H1 (cell line): Measurements from ENCODE around the gene STEAP3. TPM values are rescaled to one million over a fixed set of nuclear protein-coding genes. Genes with fewer than 3 reads are reported as not detected.

ENCODE experiments used
- CTCF ChIA-PET: fragments of 300-600 bp; sonication (Branson Sonifier 250); formaldehyde crosslinking; loops from one replicate; lab custom pipeline; 2021; ENCODE audit not compliant: partially characterized antibody; lab: Charles Lee
- POLR2A ChIA-PET: fragments of 300-600 bp; sonication (Branson Sonifier 250); formaldehyde crosslinking; loops from one replicate; lab custom pipeline; 2021; ENCODE audit warnings: inconsistent platforms; ENCODE audit not compliant: partially characterized antibody; lab: Charles Lee
- DNase-seq, 2 experiments: peaks; one replicate each; pipeline versions ENCODE4 v3.0.0 to v3.0.0-alpha.2; 2010 to 2022; ENCODE audit warnings: low spot score in 2 of 2, low read depth in 1 of 2, mixed read lengths in 1 of 2
- FAIRE-seq: peaks from 2 replicates; lab custom pipeline; 2011; peaks lifted over from hg19 to GRCh38; lab: Jason Lieb, UNC
- H2AFZ ChIP-seq: 2 replicates; pipeline ENCODE4 v1.8.1; 2012; ENCODE audit warnings: low read length, inconsistent platforms
- H2AK5ac ChIP-seq: 2 replicates; pipeline ENCODE4 v1.6.1; 2013; ENCODE audit warnings: low read depth, low read length
- H2BK120ac ChIP-seq: replicated peaks from 2 replicates; pipeline ENCODE3; 2013; ENCODE audit warnings: low read depth, low read length, inconsistent platforms
- H2BK12ac ChIP-seq: 2 replicates; pipeline ENCODE4 v1.6.1; 2013; ENCODE audit warnings: low read depth, low read length
- H2BK15ac ChIP-seq: 2 replicates; pipeline ENCODE4 v1.6.1; 2013; ENCODE audit warnings: low read length
- H2BK20ac ChIP-seq: 2 replicates; pipeline ENCODE4 v1.6.1; 2013; ENCODE audit warnings: low read length
- H2BK5ac ChIP-seq: 2 replicates; pipeline ENCODE4 v1.6.1; 2013; ENCODE audit warnings: low read depth, low read length
- H3K14ac ChIP-seq: 2 replicates; pipeline ENCODE4 v1.6.1; 2013; ENCODE audit warnings: inconsistent platforms; ENCODE audit not compliant: insufficient read length
- H3K18ac ChIP-seq: 2 replicates; pipeline ENCODE4 v1.6.1; 2013; ENCODE audit warnings: low read length; ENCODE audit errors: extremely low read depth
- H3K23ac ChIP-seq: 2 replicates; pipeline ENCODE4 v1.6.1; 2013; ENCODE audit warnings: inconsistent platforms; ENCODE audit not compliant: insufficient read length
- H3K23me2 ChIP-seq: 2 replicates; pipeline ENCODE4 v1.6.1; 2013; ENCODE audit warnings: low read depth, low read length
- H3K27ac ChIP-seq: 2 replicates; pipeline ENCODE4 v1.6.1; 2011; ENCODE audit warnings: low read depth, low read length, inconsistent platforms
- H3K27me3 ChIP-seq, 4 experiments: replicated peaks in 1 of 4; 1 replicate in 1 of 4; 2 replicates in 3 of 4; pipeline versions ENCODE4 v1.6.1 to v1.8.1; 2011 to 2013; ENCODE audit warnings: low read length in 3 of 4, mild to moderate bottlenecking in 3 of 4, inconsistent platforms in 2 of 4, mixed read lengths in 2 of 4, moderate library complexity in 1 of 4; ENCODE audit not compliant: control insufficient read depth in 3 of 4, insufficient read depth in 3 of 4; ENCODE audit errors: extremely low read depth in 1 of 4
- H3K36me3 ChIP-seq, 4 experiments: 2 replicates each; pipeline versions ENCODE4 v1.6.1 to v1.8.1; 2011 to 2013; ENCODE audit warnings: mild to moderate bottlenecking in 4 of 4, low read length in 3 of 4, moderate library complexity in 2 of 4, control low read depth in 1 of 4, inconsistent platforms in 1 of 4; ENCODE audit not compliant: insufficient read depth in 4 of 4, control insufficient read depth in 2 of 4
- H3K4ac ChIP-seq: replicated peaks from 2 replicates; pipeline ENCODE3; 2013; ENCODE audit warnings: low read length, low read depth, mixed read lengths, inconsistent platforms; ENCODE audit not compliant: insufficient read length
- H3K4me1 ChIP-seq, 4 experiments: replicated peaks in 1 of 4; 1 replicate in 1 of 4; 2 replicates in 3 of 4; pipeline versions ENCODE4 v1.6.1 to v1.8.1; 2011 to 2013; ENCODE audit warnings: low read length in 3 of 4, inconsistent platforms in 2 of 4, mixed read lengths in 1 of 4; ENCODE audit not compliant: insufficient read depth in 4 of 4, control insufficient read depth in 3 of 4
- H3K4me2 ChIP-seq, 2 experiments: 2 replicates each; pipeline versions ENCODE4 v1.6.1 to v1.8.1; 2011 to 2013; ENCODE audit warnings: low read depth in 2 of 2, low read length in 2 of 2, control low read depth in 1 of 2, inconsistent platforms in 1 of 2, mild to moderate bottlenecking in 1 of 2; ENCODE audit not compliant: insufficient read depth in 1 of 2
- H3K4me3 ChIP-seq, 4 experiments: fragments of 200-600, 300-600 bp in 1 of 4; sonication (generic), shearing (Covaris generic), sonication (Bioruptor Twin) in 1 of 4; 2 replicates each; pipeline versions ENCODE4 v1.5.1 to v1.8.1; 2011 to 2016; ENCODE audit warnings: low read length in 4 of 4, low read depth in 3 of 4, control low read depth in 2 of 4, inconsistent platforms in 2 of 4, mild to moderate bottlenecking in 2 of 4, mixed read lengths in 1 of 4, moderate library complexity in 1 of 4; ENCODE audit not compliant: insufficient read depth in 2 of 4; ENCODE audit errors: extremely low read depth in 1 of 4
- H3K56ac ChIP-seq: replicated peaks from 2 replicates; pipeline ENCODE3; 2013; ENCODE audit warnings: low read depth, mild to moderate bottlenecking, mixed read lengths, low read length, inconsistent platforms; ENCODE audit not compliant: insufficient read length
- H3K79me1 ChIP-seq: 2 replicates; pipeline ENCODE4 v1.6.1; 2013; ENCODE audit warnings: low read depth, low read length, control low read depth
- H3K79me2 ChIP-seq, 2 experiments: 2 replicates each; pipeline versions ENCODE4 v1.6.1 to v1.8.1; 2012 to 2013; ENCODE audit warnings: low read length in 2 of 2, mild to moderate bottlenecking in 2 of 2, inconsistent platforms in 1 of 2; ENCODE audit not compliant: insufficient read depth in 2 of 2, control insufficient read depth in 1 of 2
- H3K9ac ChIP-seq, 4 experiments: replicated peaks in 1 of 4; 1 replicate in 1 of 4; 2 replicates in 3 of 4; pipeline versions ENCODE4 v1.6.1 to v1.8.1; 2011 to 2013; ENCODE audit warnings: low read depth in 3 of 4, low read length in 3 of 4, control low read depth in 2 of 4, mild to moderate bottlenecking in 2 of 4, moderate library complexity in 2 of 4, inconsistent platforms in 1 of 4; ENCODE audit errors: extremely low read depth in 1 of 4
- H3K9me3 ChIP-seq, 2 experiments: 2 replicates each; pipeline versions ENCODE4 v1.6.1 to v1.8.1; 2012 to 2013; ENCODE audit warnings: mild to moderate bottlenecking in 2 of 2, moderate library complexity in 2 of 2, control low read depth in 1 of 2, inconsistent platforms in 1 of 2, low read depth in 1 of 2, low read length in 1 of 2, mixed read lengths in 1 of 2; ENCODE audit not compliant: insufficient read depth in 2 of 2
- H4K20me1 ChIP-seq, 2 experiments: replicated peaks in 1 of 2; 2 replicates each; pipeline versions ENCODE3 to v1.8.1; 2011 to 2013; ENCODE audit warnings: inconsistent platforms in 2 of 2, low read length in 2 of 2, mild to moderate bottlenecking in 1 of 2; ENCODE audit not compliant: insufficient read depth in 2 of 2, control insufficient read depth in 1 of 2
- H4K5ac ChIP-seq: 2 replicates; pipeline ENCODE4 v1.6.1; 2013; ENCODE audit warnings: low read length, low read depth, mixed read lengths, inconsistent platforms; ENCODE audit not compliant: insufficient read length
- H4K8ac ChIP-seq: 2 replicates; pipeline ENCODE4 v1.8.0; 2013; ENCODE audit warnings: mild to moderate bottlenecking, moderate library complexity, low read length, inconsistent platforms; ENCODE audit not compliant: insufficient read depth; ENCODE audit errors: extremely low read depth
- H4K91ac ChIP-seq: replicated peaks from 2 replicates; pipeline ENCODE3; 2013; ENCODE audit warnings: low read length, mixed read lengths, inconsistent platforms; ENCODE audit not compliant: insufficient read length
- ATF2 ChIP-seq: IDR thresholded peaks from 2 replicates; pipeline ENCODE4 v1.6.1; 2012; ENCODE audit warnings: low read length, inconsistent platforms
- CHD2 ChIP-seq: IDR thresholded peaks from 2 replicates; pipeline ENCODE4 v1.6.1; 2012; ENCODE audit warnings: low read length, improper control_type of control experiment
- EGR1 ChIP-seq: IDR thresholded peaks from 2 replicates; pipeline ENCODE4 v1.6.1; 2011; ENCODE audit warnings: low read depth, low read length, borderline replicate concordance
- HDAC2 ChIP-seq, 2 experiments: fragments of 300-600 bp in 1 of 2; sonication (generic) in 1 of 2; IDR thresholded peaks; 2 replicates each; pipeline ENCODE4 v1.6.1; 2011 to 2012; ENCODE audit warnings: low read depth in 2 of 2, low read length in 2 of 2, mild to moderate bottlenecking in 2 of 2, moderate library complexity in 2 of 2, borderline replicate concordance in 1 of 2, inconsistent platforms in 1 of 2
- KDM4A ChIP-seq: IDR thresholded peaks from one replicate; pipeline ENCODE4 v1.7.1; 2012; ENCODE audit warnings: low read depth, mild to moderate bottlenecking, moderate library complexity, low read length, inconsistent platforms; ENCODE audit not compliant: severe bottlenecking
- MAFK ChIP-seq: IDR thresholded peaks from 2 replicates; pipeline ENCODE4 v1.6.1; 2012; ENCODE audit warnings: low read depth, mild to moderate bottlenecking, improper control_type of control experiment, low read length
- RAD21 ChIP-seq, 2 experiments: IDR thresholded peaks in 1 of 2; conservative IDR thresholded peaks in 1 of 2; 2 replicates each; pipeline ENCODE4 v1.6.1; 2011; ENCODE audit warnings: low read depth in 2 of 2, low read length in 2 of 2, improper control_type of control experiment in 1 of 2, inconsistent platforms in 1 of 2, mild to moderate bottlenecking in 1 of 2, moderate library complexity in 1 of 2
- TEAD4 ChIP-seq: IDR thresholded peaks from 2 replicates; pipeline ENCODE4 v1.6.1; 2012; ENCODE audit warnings: low read depth, low read length, inconsistent platforms, mixed read lengths
- YY1 ChIP-seq: IDR thresholded peaks from 2 replicates; pipeline ENCODE4 v1.6.1; 2011; ENCODE audit warnings: low read depth, mild to moderate bottlenecking, low read length
- WGBS, 2 experiments: shearing (Covaris generic) in 1 of 2; methylation state at CpG; one replicate each; pipeline versions ENCODE4 v1.1.6 to v1.1.7; 2013 to 2015; ENCODE audit warnings: low lambda C conversion rate in 2 of 2, mixed read lengths in 2 of 2, inconsistent platforms in 1 of 2, low coverage in 1 of 2, missing lambda C conversion rate in 1 of 2; ENCODE audit not compliant: insufficient replicate concordance in 2 of 2, insufficient coverage in 1 of 2, insufficient read length in 1 of 2; ENCODE audit errors: extremely low coverage in 1 of 2, missing lambda C conversion rate in 1 of 2; 5-methylcytosine and 5-hydroxymethylcytosine counted together
- polyA plus RNA-seq, 7 experiments: library from polyadenylated mRNA; depleted of rRNA in 3 of 7; stranded (reverse) in 5 of 7; unstranded in 2 of 7; fragments of >200 nt in 5 of 7; fragments of 200-250 nt in 2 of 7; gene quantifications; 1 replicate in 5 of 7; 2 replicates in 1 of 7; 4 replicates in 1 of 7; pipeline versions ENCODE4 v1.2.1 to v1.2.3, GENCODE V29; 2011 to 2013; ENCODE audit warnings: missing spikeins in 2 of 7, mixed read lengths in 2 of 7
- total RNA-seq: library from RNA; stranded (reverse); fragmentation: NEBNext Ultra II Directional; extraction: Animal tissue kit (Norgen Biotek cat#: 25700); gene quantifications from 2 replicates; pipeline ENCODE4 v1.2.1, GENCODE V29; 2021

The STEAP3 gene
- total and polyA plus RNA-seq, 2 of the 8 experiments (the other 6 are each of a cell fraction or from before 2014, with no cell fraction given): 21.7 to 27.9 TPM

GRCh38 chr2:119195887-119196286 is 27.7 kb upstream of the STEAP3 start:
- CTCF ChIA-PET: interaction anchor here (0.8 to 3.8 kb wide), 8 partner anchors 11 to 322 kb away, joined by 3 to 23 read pairs (median 4); no protein-coding TSS in a partner anchor
- no peak overlapping the region for H2BK12ac ChIP-seq
- peak overlapping the region; percentile 4 for H2BK120ac ChIP-seq
- 14% methylated on average over 2 of the region's 2 CpGs; no CpG with 5 or more reads in 1 of the 2 experiments for WGBS, 2 experiments
- H3K9me3 ChIP-seq: no peaks in the 10 kb centered on the region
- 0 out of 2 replicates have a peak overlapping the region, but pooled peaks have one; percentile 82 for H2AK5ac ChIP-seq
- H3K79me1 ChIP-seq: no peaks in the 10 kb centered on the region
- H4K5ac ChIP-seq: no peak overlapping the region
- no peaks in the 10 kb centered on the region for H3K23me2 ChIP-seq
- no peak overlapping the region for H2AFZ ChIP-seq
- no peak overlapping the region for H3K4ac ChIP-seq
- no peak for FAIRE-seq
- peak overlapping the region; percentile 34; the same call in 1 of the 2 replicates for H2BK20ac ChIP-seq
- H4K91ac ChIP-seq: peak overlapping the region; percentile 1
- POLR2A ChIA-PET: interaction anchor here (1.0 to 2.7 kb wide), 6 partner anchors 9 to 60 kb away, joined by 4 to 11 read pairs (median 5); no protein-coding TSS in a partner anchor
- no peak overlapping the region; the same call in 1 of the 2 replicates for H3K27ac ChIP-seq
- H3K36me3 ChIP-seq: no peaks in the 10 kb centered on the region
- H3K14ac ChIP-seq: no peak overlapping the region
- peak overlapping the region; percentile 87; the same call in 1 of the 2 replicates for H3K18ac ChIP-seq
- H3K4me3 ChIP-seq: peak overlapping the region in 3 of 4 experiments; percentile 12 to 29 (median 29); a peak in 4 of 8 replicates
- H3K4me2 ChIP-seq: peak overlapping the region; percentile 57 to 58
- no peaks in the 10 kb centered on the region for H4K20me1 ChIP-seq
- no peaks in the 10 kb centered on the region; a peak in 1 of 7 replicates for H3K27me3 ChIP-seq
- H2BK15ac ChIP-seq: no peak overlapping the region
- no peak overlapping the region for H3K56ac ChIP-seq
- peak overlapping the region; percentile 91; the same call in 1 of the 2 replicates for H2BK5ac ChIP-seq
- H3K9ac ChIP-seq: no peak overlapping the region
- H3K4me1 ChIP-seq: peaks cover 3 to 14% (median 7%) of the 10 kb centered on the region in 4 experiments; a peak in 5 of 7 replicates
- DNase-seq: no peak
- no peak overlapping the region for H3K23ac ChIP-seq
- no peaks in the 10 kb centered on the region for H3K79me2 ChIP-seq
- H4K8ac ChIP-seq: no peak overlapping the region; the same call in 1 of the 2 replicates
- TF ChIP-seq RAD21 (IDR thresholded peaks at IDR 0.05 in 1 of 2, conservative IDR thresholded peaks at IDR 0.05 in 1 of 2; ENCODE audit: low read depth in 2 of 2, low read length in 2 of 2) (no peak), CHD2 (no peak), TEAD4 (no peak), ATF2 (no peak), EGR1 (no peak), HDAC2 (IDR thresholded peaks at IDR 0.05; ENCODE audit: borderline replicate concordance in 1 of 2, low read depth in 2 of 2, low read length in 2 of 2) (no peak), KDM4A (no peak), YY1 (no peak), MAFK (no peak)
